Progenitor cell of endocrine pancreas (in vitro differentiated cells): ENCODE data around the gene GAP43. TPM values are rescaled to one million over a fixed set of nuclear protein-coding genes. Genes with fewer than 3 reads are reported as not detected.

ENCODE experiments used
- DNase-seq: peaks from one replicate; pipeline ENCODE4 v3.0.0; 2021; ENCODE audit warnings: low spot score; ENCODE audit not compliant: unreplicated experiment
- H3K27ac Mint-ChIP-seq: 2 replicates; pipeline ENCODE4 v1.8.0; 2021; ENCODE audit warnings: mild to moderate bottlenecking, moderate library complexity, mixed read lengths
- H3K27me3 Mint-ChIP-seq: 2 replicates; pipeline ENCODE4 v1.8.0; 2021; ENCODE audit warnings: mixed read lengths
- H3K36me3 Mint-ChIP-seq: 2 replicates; pipeline ENCODE4 v1.8.0; 2022; ENCODE audit warnings: mixed read lengths; ENCODE audit not compliant: insufficient read depth
- H3K4me1 Mint-ChIP-seq: 2 replicates; pipeline ENCODE4 v1.8.0; 2021; ENCODE audit warnings: low read depth, mixed read lengths
- H3K4me3 Mint-ChIP-seq: 2 replicates; pipeline ENCODE4 v1.8.0; 2021; ENCODE audit warnings: low read depth, mild to moderate bottlenecking, moderate library complexity, mixed read lengths
- H3K9me3 Mint-ChIP-seq: 2 replicates; pipeline ENCODE4 v1.8.0; 2021; ENCODE audit warnings: low read depth, mixed read lengths
- CTCF ChIP-seq: fragments of 200-600 bp; sonication (generic); IDR thresholded peaks from one replicate; pipeline ENCODE4 v1.5.0; 2021; ENCODE audit warnings: antibody characterized with exemption, mild to moderate bottlenecking; ENCODE audit not compliant: unreplicated experiment
- total RNA-seq: library from RNA; stranded (reverse); gene quantifications from 2 replicates; pipeline ENCODE4 v1.2.1, GENCODE V29; 2021

GAP43 gene
- total RNA-seq, 1 donor from 2014 or later, result 9.6 TPM

GRCh38 chr3:115688418-115688817 is 65.1 kb downstream of the GAP43 start:
- no peak for TF ChIP-seq CTCF
- H3K9me3 Mint-ChIP-seq, result no peaks in the 10 kb centered on the region
- H3K4me3 Mint-ChIP-seq, result no peak overlapping the region
- no peaks in the 10 kb centered on the region for H3K27me3 Mint-ChIP-seq
- no peak for DNase-seq
- H3K36me3 Mint-ChIP-seq, result no peaks in the 10 kb centered on the region
- H3K27ac Mint-ChIP-seq, result no peak overlapping the region
- H3K4me1 Mint-ChIP-seq, result no peaks in the 10 kb centered on the region

GRCh38 chr3:115689928-115690327 is 66.6 kb downstream of the GAP43 start:
- no peaks in the 10 kb centered on the region for H3K27me3 Mint-ChIP-seq
- H3K4me3 Mint-ChIP-seq, result no peak overlapping the region
- no peaks in the 10 kb centered on the region for H3K36me3 Mint-ChIP-seq
- no peaks in the 10 kb centered on the region for H3K9me3 Mint-ChIP-seq
- no peak for DNase-seq
- H3K4me1 Mint-ChIP-seq, result no peaks in the 10 kb centered on the region
- TF ChIP-seq CTCF, result no peak
- H3K27ac Mint-ChIP-seq, result no peak overlapping the region

GRCh38 chr3:115691964-115692363 is 68.7 kb downstream of the GAP43 start:
- Mint-ChIP-seq H3K27ac (no peak overlapping the region), H3K4me3 (no peak overlapping the region), H3K27me3 (peaks cover 3% of the 10 kb centered on the region), H3K4me1 (no peaks in the 10 kb centered on the region), H3K36me3 (no peaks in the 10 kb centered on the region), H3K9me3 (no peaks in the 10 kb centered on the region)
- no peak for DNase-seq
- no peak for TF ChIP-seq CTCF

- Mint-ChIP-seq H3K4me1 (no peaks in the 10 kb centered on the region), H3K9me3 (no peaks in the 10 kb centered on the region), H3K27ac (no peak overlapping the region), H3K4me3 (no peak overlapping the region), H3K36me3 (no peaks in the 10 kb centered on the region), H3K27me3 (peaks cover 3% of the 10 kb centered on the region)
- TF ChIP-seq CTCF, result peak; percentile 83
- peak; percentile 62 for DNase-seq
Measured at GRCh38 chr3:115692887-115693524, 69.7 kb downstream of the GAP43 start.

- Mint-ChIP-seq H3K4me3 (no peak overlapping the region), H3K9me3 (no peaks in the 10 kb centered on the region), H3K27ac (no peak overlapping the region), H3K27me3 (peaks cover 3% of the 10 kb centered on the region), H3K36me3 (no peaks in the 10 kb centered on the region), H3K4me1 (no peaks in the 10 kb centered on the region)
- no peak for DNase-seq
- TF ChIP-seq CTCF, result no peak
Measured at GRCh38 chr3:115693868-115694267, 70.6 kb downstream of the GAP43 start.
